ENCODE results near the gene HS3ST3B1.

GRCh38 chr17:14330492-14330962, 29.6 kb downstream of the HS3ST3B1 start:
- TF ChIP-seq CTCF (IDR thresholded peaks at IDR 0.05) (no peak), CBFB (CRISPR knock-in tag; IDR thresholded peaks at IDR 0.05; ENCODE audit: low read depth) (no peak), HMGA2 (CRISPR knock-in tag; IDR thresholded peaks at IDR 0.05) (no peak), HMGXB4 (CRISPR knock-in tag; IDR thresholded peaks at IDR 0.05) (no peak), OVOL2 (CRISPR knock-in tag; IDR thresholded peaks at IDR 0.05; ENCODE audit: borderline replicate concordance) (no peak), FOXP1 (CRISPR knock-in tag; IDR thresholded peaks at IDR 0.05; ENCODE audit: borderline replicate concordance) (no peak)

All from WTC11 (cell line).